RWPE2 (cell line): Measurements from ENCODE around the gene FAM3C.

Experiments used
- ATAC-seq: fragments of 200-7000 bp; cut with Tn5 transposase; 3 replicates; pipeline ENCODE4 v1.9.1; 2021; ENCODE audit warnings: low read depth
- DNase-seq: peaks from one replicate; pipeline ENCODE4 v3.0.0-alpha.2; 2020; ENCODE audit warnings: low spot score
- H3K27ac ChIP-seq: fragments of 450-650 bp; 2 replicates; pipeline ENCODE4 v1.5.1; 2017; ENCODE audit warnings: mild to moderate bottlenecking; ENCODE audit not compliant: poor library complexity, severe bottlenecking
- H3K27me3 ChIP-seq: fragments of 250-450 bp; sonication (Bioruptor Pico); 2 replicates; pipeline ENCODE4 v1.5.1; 2021; ENCODE audit warnings: mild to moderate bottlenecking, moderate library complexity; ENCODE audit not compliant: insufficient read depth, poor library complexity, severe bottlenecking
- H3K36me3 ChIP-seq: fragments of 250-450 bp; sonication (Bioruptor Pico); 2 replicates; pipeline ENCODE4 v1.5.1; 2020; ENCODE audit warnings: low read depth, mild to moderate bottlenecking, moderate library complexity
- H3K4me1 ChIP-seq: fragments of 250-450 bp; sonication (Bioruptor Pico); 2 replicates; pipeline ENCODE4 v1.5.1; 2021; ENCODE audit warnings: mild to moderate bottlenecking, moderate library complexity; ENCODE audit not compliant: insufficient read depth, poor library complexity, severe bottlenecking
- H3K4me3 ChIP-seq: fragments of 250-450 bp; sonication (Bioruptor Pico); 2 replicates; pipeline ENCODE4 v1.5.1; 2021; ENCODE audit warnings: mild to moderate bottlenecking, moderate library complexity; ENCODE audit not compliant: severe bottlenecking
- H3K9me3 ChIP-seq: fragments of 250-450 bp; sonication (Bioruptor Pico); 2 replicates; pipeline ENCODE4 v1.5.1; 2021; ENCODE audit warnings: mild to moderate bottlenecking, moderate library complexity; ENCODE audit not compliant: severe bottlenecking
- CTCF ChIP-seq: fragments of 450-650 bp; IDR thresholded peaks from one replicate; pipeline ENCODE4 v1.5.1; 2017; ENCODE audit warnings: mild to moderate bottlenecking, moderate library complexity; ENCODE audit not compliant: poor library complexity, severe bottlenecking

The FAM3C gene

DNA sequence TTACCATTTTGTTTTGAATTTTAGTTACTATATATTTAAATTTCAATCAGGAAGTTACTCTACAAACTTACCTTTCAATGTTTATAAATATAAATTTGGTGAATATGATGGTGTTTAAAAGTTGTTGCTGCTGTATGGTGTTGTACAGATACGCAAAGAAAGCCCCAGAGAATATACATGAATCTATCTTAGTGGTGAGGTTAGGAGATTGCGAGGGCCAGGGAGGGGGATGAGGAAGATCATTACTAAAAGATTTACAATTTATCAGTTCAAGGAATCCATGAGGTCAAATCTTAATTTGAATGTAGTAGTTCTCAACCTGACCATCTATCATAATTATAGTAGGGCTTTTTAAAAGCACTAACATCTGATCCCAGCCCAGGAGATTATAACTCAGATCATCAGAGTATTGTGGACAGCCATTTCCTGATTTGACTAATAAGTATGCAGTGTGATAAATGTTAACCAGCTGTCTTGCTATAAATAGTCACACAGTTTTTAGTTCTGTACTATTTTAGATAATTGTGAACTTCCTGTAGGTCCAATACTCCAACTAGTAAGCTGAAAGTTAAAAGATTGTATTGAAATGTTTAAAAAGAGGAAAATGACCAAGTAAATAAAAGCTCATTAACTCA lies 23.6 kb downstream of the FAM3C start:
- DNase-seq (no peak), ATAC-seq (no peak)
- H3K27me3 ChIP-seq, result no peaks in the 10 kb centered on the region
- H3K27ac ChIP-seq, result no peak overlapping the region
- no peaks in the 10 kb centered on the region for H3K4me1 ChIP-seq
- no peak for TF ChIP-seq CTCF
- no peaks in the 10 kb centered on the region for H3K9me3 ChIP-seq
- H3K36me3 ChIP-seq, result peaks cover 65% of the 10 kb centered on the region
- no peak overlapping the region for H3K4me3 ChIP-seq

DNA sequence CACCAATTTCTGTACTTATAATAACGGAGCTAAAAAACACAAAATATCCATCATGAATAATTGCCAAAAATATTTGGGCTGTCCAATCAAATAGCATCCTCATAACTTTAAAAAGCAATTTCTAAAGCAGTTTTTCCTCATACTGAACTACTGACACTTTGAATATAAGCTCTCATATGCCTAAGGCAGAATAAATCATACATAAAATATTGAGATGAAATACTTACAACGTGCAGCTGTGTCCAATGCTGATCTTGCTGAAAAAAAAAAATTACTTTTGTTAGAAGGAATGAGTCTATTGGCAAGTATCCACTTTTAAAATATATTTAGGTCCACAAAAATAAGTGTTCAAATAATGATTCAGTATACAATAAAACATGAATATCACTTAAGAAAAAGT lies 24.2 kb downstream of the FAM3C start:
- no peak overlapping the region for H3K27ac ChIP-seq
- no peak overlapping the region for H3K4me3 ChIP-seq
- H3K4me1 ChIP-seq, result no peaks in the 10 kb centered on the region
- DNase-seq (no peak), ATAC-seq (no peak)
- no peaks in the 10 kb centered on the region for H3K27me3 ChIP-seq
- H3K9me3 ChIP-seq, result no peaks in the 10 kb centered on the region
- peaks cover 66% of the 10 kb centered on the region for H3K36me3 ChIP-seq
- no peak for TF ChIP-seq CTCF

- no peak for ATAC-seq
Observed at GRCh38 chr7:121371367-121371766, 24.7 kb downstream of the FAM3C start.

DNA sequence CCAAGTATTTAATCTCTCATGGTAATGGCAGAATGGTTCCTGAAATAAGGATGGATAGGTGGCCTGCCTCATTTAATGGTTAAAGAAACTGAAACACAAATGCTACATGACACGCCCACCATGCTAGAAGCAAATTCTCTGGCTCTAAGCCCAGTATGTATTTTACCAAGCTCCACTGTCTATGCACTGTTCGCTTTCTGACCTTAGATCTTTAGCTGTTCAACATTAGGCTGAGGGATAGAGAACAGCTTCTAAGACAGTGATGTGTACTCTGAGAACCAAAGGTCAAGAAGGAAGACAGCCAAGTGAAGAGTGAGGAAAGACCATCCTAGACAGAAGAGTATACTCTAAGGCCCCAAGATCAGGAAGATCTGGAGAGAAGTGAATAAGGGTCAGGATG lies 26.6 kb downstream of the FAM3C start:
- no peaks in the 10 kb centered on the region for H3K27me3 ChIP-seq
- ATAC-seq (no peak), DNase-seq (no peak)
- H3K4me3 ChIP-seq, result no peak overlapping the region
- H3K4me1 ChIP-seq, result no peaks in the 10 kb centered on the region
- no peak for TF ChIP-seq CTCF
- peaks cover 83% of the 10 kb centered on the region for H3K36me3 ChIP-seq
- no peak overlapping the region for H3K27ac ChIP-seq
- H3K9me3 ChIP-seq, result no peaks in the 10 kb centered on the region

More at GRCh38 chr7:121371367-121371766, 24.7 kb downstream of the FAM3C start:
- H3K4me1 ChIP-seq, result no peaks in the 10 kb centered on the region
- no peak for DNase-seq
- H3K4me3 ChIP-seq, result no peak overlapping the region
- TF ChIP-seq CTCF, result no peak
- no peaks in the 10 kb centered on the region for H3K27me3 ChIP-seq
- peaks cover 69% of the 10 kb centered on the region for H3K36me3 ChIP-seq
- no peak overlapping the region for H3K27ac ChIP-seq
- H3K9me3 ChIP-seq, result no peaks in the 10 kb centered on the region

- DNase-seq (no peak), ATAC-seq (no peak)
- Histone ChIP-seq H3K9me3 (no peaks in the 10 kb centered on the region), H3K36me3 (peaks cover 84% of the 10 kb centered on the region), H3K4me1 (no peaks in the 10 kb centered on the region), H3K4me3 (no peak overlapping the region), H3K27me3 (no peaks in the 10 kb centered on the region), H3K27ac (no peak overlapping the region)
- peak; percentile 87 for TF ChIP-seq CTCF
Observed at GRCh38 chr7:121366852-121367431, 29.2 kb downstream of the FAM3C start.
